Upper lobe of left lung (tissue), 6 donors: ENCODE measurements around the gene HES3. TPM values are rescaled to one million over a fixed set of nuclear protein-coding genes. Genes with fewer than 3 reads are reported as not detected.

Source experiments
- ATAC-seq, 2 donors: fragments of 200-7000 bp; cut with Tn5 transposase; one replicate each; pipeline ENCODE4 v1.9.1; 2022; ENCODE audit warnings: mild to moderate bottlenecking in 2 of 2, moderate library complexity in 2 of 2; ENCODE audit not compliant: low FRiP score in 2 of 2
- DNase-seq, 2 donors: peaks; one replicate each; pipeline ENCODE4 v3.0.0-alpha.2; 2019 to 2020
- H3K27ac ChIP-seq, 4 donors: fragments of 200-600 bp; sonication (generic); one replicate each; pipeline ENCODE4 v1.5.1; 2016 to 2019
- H3K27me3 ChIP-seq, 4 donors: fragments of 200-600 bp; sonication (generic); one replicate each; pipeline ENCODE4 v1.5.1; 2017 to 2019
- H3K36me3 ChIP-seq, 4 donors: fragments of 200-600 bp; sonication (generic); one replicate each; pipeline ENCODE4 v1.5.1; 2016 to 2019
- H3K4me1 ChIP-seq, 4 donors: fragments of 200-600 bp; sonication (generic); one replicate each; pipeline ENCODE4 v1.5.1; 2018 to 2019
- H3K4me3 ChIP-seq, 4 donors: fragments of 200-600 bp; sonication (generic); one replicate each; pipeline ENCODE4 v1.5.1; 2017 to 2019; ENCODE audit warnings: mild to moderate bottlenecking in 2 of 4, moderate library complexity in 1 of 4
- H3K9me3 ChIP-seq, 4 donors: fragments of 200-600 bp; sonication (generic); one replicate each; pipeline ENCODE4 v1.5.1; 2018 to 2019
- CTCF ChIP-seq, 6 experiments: fragments of 450-650 bp in 4 of 6; fragments of 200-600 bp in 2 of 6; sonication (generic) in 2 of 6; IDR thresholded peaks; one replicate each; pipeline ENCODE4 v1.5.1; 2016 to 2019; ENCODE audit warnings: antibody characterized with exemption in 6 of 6
- EP300 ChIP-seq, 4 donors: sonication (generic); formaldehyde crosslinking; IDR thresholded peaks; one replicate each; pipeline ENCODE4 v1.5.1; 2017; ENCODE audit warnings: antibody characterized with exemption in 4 of 4, control low read depth in 2 of 4
- POLR2A ChIP-seq, 4 donors: fragments of 450-650 bp; IDR thresholded peaks; one replicate each; pipeline ENCODE4 v1.5.1; 2016 to 2017; ENCODE audit warnings: antibody characterized with exemption in 4 of 4, mild to moderate bottlenecking in 2 of 4
- POLR2AphosphoS5 ChIP-seq, 2 donors: sonication (generic); formaldehyde crosslinking; IDR thresholded peaks; one replicate each; pipeline ENCODE4 v1.5.1; 2017; ENCODE audit warnings: antibody characterized with exemption in 2 of 2
- WGBS, 2 donors: methylation state at CpG; one replicate each; pipeline ENCODE4 v1.1.5; 2017 to 2018; 5-methylcytosine and 5-hydroxymethylcytosine counted together
- total RNA-seq, 6 donors: library from RNA; depleted of rRNA in 4 of 6; stranded (reverse); fragments of >200 nt in 4 of 6; gene quantifications; one replicate each; pipeline versions ENCODE4 v1.1.0 to v1.2.1, GENCODE V29; 2016 to 2021
- donor health status: DM: no; HTN: no; CAD: no; lungs with moderate emphysema.
- donor health status: DM: no; HTN: yes; CAD: no; lungs with severe emphysema.

HES3 gene
- total RNA-seq, 6 donors from 2014 or later = not detected

- TF ChIP-seq POLR2A (IDR thresholded peaks at IDR 0.05) (no peak), EP300 (IDR thresholded peaks at IDR 0.05) (no peak), CTCF (IDR thresholded peaks at IDR 0.05) (no peak), POLR2AphosphoS5 (IDR thresholded peaks at IDR 0.05) (no peak)
- Histone ChIP-seq H3K9me3 (no peaks in the 10 kb centered on the region), H3K27me3 (no peaks in the 10 kb centered on the region), H3K4me1 (peaks cover 0 to 1% (median under 1%) of the 10 kb centered on the region in 4 donors), H3K4me3 (no peak overlapping the region), H3K27ac (peak overlapping the region in 1 of 4 donors; percentile 32), H3K36me3 (peaks cover 0 to 3% (median 0%) of the 10 kb centered on the region in 4 donors)
- ATAC-seq (peak in 1 of 2 donors; percentile 32), DNase-seq (peak in 1 of 2 donors; percentile 46)
- WGBS, 2 donors = 89 to 91% methylated on average over 7 to 18 of the region's 19 CpGs
These were observed 37.8 kb downstream of the HES3 start for GRCh38 chr1:6281511-6282402.

DNA sequence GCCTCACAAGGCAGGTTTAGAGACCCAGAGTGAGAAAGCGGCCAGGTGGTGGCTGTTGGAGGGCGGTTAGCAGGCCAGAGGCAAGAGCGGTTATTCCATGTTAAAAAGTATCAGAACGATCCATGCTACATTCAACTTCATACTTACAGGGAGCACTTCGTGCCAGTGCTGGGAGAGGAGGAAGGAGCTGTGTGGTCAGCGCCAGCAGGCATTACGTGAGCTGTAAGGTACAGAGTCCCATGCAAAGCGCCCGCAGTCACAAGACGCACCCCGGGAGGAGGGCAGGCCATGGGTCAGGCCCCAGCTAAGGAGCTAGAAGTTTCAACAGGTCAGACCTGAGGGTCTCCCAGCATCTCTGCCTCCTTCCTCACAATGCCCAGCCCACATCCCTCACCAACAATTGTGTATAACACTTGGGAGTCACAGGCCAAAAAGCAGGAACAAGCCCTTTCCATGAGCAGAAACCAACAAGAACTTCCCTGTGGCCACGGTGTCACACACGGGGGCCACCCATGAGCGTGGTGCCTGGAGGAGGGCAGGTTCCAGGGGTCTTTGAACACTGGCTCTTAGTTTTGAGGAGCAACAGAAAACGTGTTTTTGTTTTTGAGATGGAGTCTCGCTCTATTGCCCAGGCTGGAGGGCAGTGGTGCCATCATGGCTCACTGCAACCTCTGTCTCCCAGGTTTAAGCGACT lies 38.7 kb downstream of the HES3 start:
- TF ChIP-seq CTCF (IDR thresholded peaks at IDR 0.05) (no peak), POLR2AphosphoS5 (IDR thresholded peaks at IDR 0.05) (no peak), EP300 (IDR thresholded peaks at IDR 0.05) (no peak), POLR2A (IDR thresholded peaks at IDR 0.05) (no peak)
- Histone ChIP-seq H3K36me3 (peaks cover 0 to 3% (median 0%) of the 10 kb centered on the region in 4 donors), H3K27me3 (no peaks in the 10 kb centered on the region), H3K27ac (no peak overlapping the region), H3K9me3 (no peaks in the 10 kb centered on the region), H3K4me3 (no peak overlapping the region), H3K4me1 (peaks cover 6 to 11% (median 7%) of the 10 kb centered on the region in 4 donors)
- ATAC-seq (no peak), DNase-seq (peak in 1 of 2 donors; percentile 37)
- WGBS, 2 donors = 92 to 95% methylated on average over 17 of the region's 17 CpGs

DNA sequence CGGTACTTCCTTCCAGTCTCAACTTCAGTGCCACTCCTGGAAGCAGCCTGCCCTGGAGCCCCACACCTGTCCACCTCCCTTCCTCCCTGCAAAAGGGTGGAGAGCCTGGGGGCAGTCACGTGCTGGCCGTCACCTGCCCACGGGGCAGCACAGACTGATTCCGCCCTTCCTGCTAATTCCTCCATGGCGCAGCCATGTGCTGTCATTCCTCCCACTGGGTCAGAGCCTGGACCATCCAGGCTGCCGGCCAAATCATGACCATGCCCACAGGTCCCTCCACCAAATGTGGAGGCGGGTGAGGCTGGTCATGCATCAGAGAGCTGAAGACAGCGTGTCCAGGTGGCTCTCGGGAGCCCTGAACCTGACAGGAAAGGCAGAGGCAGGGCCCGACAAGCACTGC lies 41.4 kb downstream of the HES3 start:
- WGBS, 2 donors = 89 to 90% methylated on average over 2 to 11 of the region's 11 CpGs

GRCh38 chr1:6286266-6286665 lies 42.3 kb downstream of the HES3 start:
- no peak for ATAC-seq
- peaks cover 6 to 15% (median 9%) of the 10 kb centered on the region in 4 donors for H3K4me1 ChIP-seq
- WGBS, 2 donors = 95 to 98% methylated on average over 5 to 8 of the region's 8 CpGs

More for the DNA sequence above, 41.4 kb downstream of the HES3 start:
- no peak for ATAC-seq
- TF ChIP-seq EP300 (IDR thresholded peaks at IDR 0.05) = no peak
- TF ChIP-seq CTCF (IDR thresholded peaks at IDR 0.05) = no peak
- TF ChIP-seq POLR2A (IDR thresholded peaks at IDR 0.05) = no peak
- TF ChIP-seq POLR2AphosphoS5 (IDR thresholded peaks at IDR 0.05) = no peak
- Histone ChIP-seq H3K27me3 (no peaks in the 10 kb centered on the region), H3K27ac (no peak overlapping the region), H3K4me1 (peaks cover 6 to 15% (median 9%) of the 10 kb centered on the region in 4 donors), H3K36me3 (no peaks in the 10 kb centered on the region), H3K4me3 (no peak overlapping the region), H3K9me3 (no peaks in the 10 kb centered on the region)
- peak in 1 of 2 donors; percentile 65 for DNase-seq

More at GRCh38 chr1:6286266-6286665, 42.3 kb downstream of the HES3 start:
- no peak for DNase-seq
- no peaks in the 10 kb centered on the region for H3K36me3 ChIP-seq
- H3K27ac ChIP-seq = no peak overlapping the region
- no peaks in the 10 kb centered on the region for H3K27me3 ChIP-seq
- no peaks in the 10 kb centered on the region for H3K9me3 ChIP-seq
- TF ChIP-seq CTCF (IDR thresholded peaks at IDR 0.05) (no peak), POLR2A (IDR thresholded peaks at IDR 0.05) (no peak), POLR2AphosphoS5 (IDR thresholded peaks at IDR 0.05) (no peak), EP300 (IDR thresholded peaks at IDR 0.05) (no peak)
- H3K4me3 ChIP-seq = no peak overlapping the region
